GM19372 (cell line): Measurements from ENCODE around the gene TMEM200A.

Source experiments
- ATAC-seq: cut with Tn5 transposase; IDR thresholded peaks from one replicate; pipeline ENCODE4 v1.9.1; 2021; ENCODE audit warnings: mild to moderate bottlenecking, low read depth, moderate library complexity; ENCODE audit not compliant: unreplicated experiment

The TMEM200A gene

GRCh38 chr6:130482645-130483390 is 117.0 kb downstream of the TMEM200A start:
- no peak for ATAC-seq

GRCh38 chr6:130485870-130486269 is 120.1 kb downstream of the TMEM200A start:
- no peak for ATAC-seq

- no peak for ATAC-seq
These were observed 120.6 kb downstream of the TMEM200A start for GRCh38 chr6:130486417-130486816.

- ATAC-seq: no peak
These were observed 123.7 kb downstream of the TMEM200A start for GRCh38 chr6:130489514-130489913.
